ENCODE results near the gene TUBB2B. TPM values are rescaled to one million over a fixed set of nuclear protein-coding genes. Genes with fewer than 3 reads are reported as not detected.

The TUBB2B gene
- total and polyA plus RNA-seq, 9 of the 15 experiments (the other 6 are each of a cell fraction or from before 2014, with no cell fraction given): 0.11 to 9.7 (median 4.6) TPM

DNA sequence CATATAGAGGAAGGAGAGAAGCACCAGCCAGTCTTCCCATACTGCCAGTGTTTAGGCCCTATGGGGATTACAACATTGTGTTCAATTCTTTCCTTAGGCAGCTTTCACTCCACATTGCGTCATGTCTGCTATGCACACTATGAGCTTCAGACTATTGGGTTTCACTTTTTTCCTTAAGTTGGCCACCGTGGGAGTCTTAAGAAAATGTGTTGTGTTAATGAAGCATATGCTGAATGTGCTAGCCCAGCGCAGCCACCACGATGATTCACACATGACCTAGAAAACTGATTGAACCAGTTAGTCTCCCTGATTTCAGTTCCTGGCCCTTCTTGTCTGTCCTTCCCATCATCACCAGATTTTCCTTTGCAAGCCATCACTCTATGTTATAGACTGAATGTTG is 21.5 kb downstream of the TUBB2B start:
- Histone ChIP-seq H3K36me3 (ENCODE audit: control insufficient read depth, insufficient read depth, low read length) (no peaks in the 10 kb centered on the region), H4K20me1 (replicated peaks; ENCODE audit: control insufficient read depth, insufficient read depth, low read length) (no peaks in the 10 kb centered on the region), H3K27ac (ENCODE audit: extremely low read depth, low read depth, low read length) (no peak overlapping the region), H3K79me2 (ENCODE audit: control insufficient read depth, insufficient read depth, low read length) (no peaks in the 10 kb centered on the region), H3K9me3 (replicated peaks; ENCODE audit: control insufficient read depth, insufficient read depth, low read depth, low read length) (peaks cover 2% of the 10 kb centered on the region; the same call in 1 of the 2 replicates), H3K4me2 (ENCODE audit: insufficient read depth, low read length) (no peak overlapping the region), H3K27me3 (ENCODE audit: control insufficient read depth in 2 of 2, insufficient read depth in 2 of 2, low read length in 2 of 2) (no peaks in the 10 kb centered on the region), H3K4me1 (replicated peaks in 1 of 2; ENCODE audit: control insufficient read depth in 2 of 2, insufficient read depth in 2 of 2, low read length in 2 of 2) (peaks cover 33 to 34% of the 10 kb centered on the region in 2 experiments), H3K9ac (ENCODE audit: insufficient read depth in 1 of 2, low read depth in 2 of 2, low read length in 2 of 2) (no peak overlapping the region), H2AFZ (ENCODE audit: low read depth, low read length) (no peak overlapping the region; the same call in 1 of the 2 replicates), H3K9me1 (ENCODE audit: control insufficient read depth, insufficient read depth, low read length) (no peaks in the 10 kb centered on the region), H3K4me3 (no peak overlapping the region)
- POLR2A ChIA-PET: no interaction called here
- no TSS peak for BruUV-seq (replicated peaks)
- CTCF ChIA-PET (ENCODE audit: low intra/inter-chr PET ratio): no interaction called here
- FAIRE-seq: no peak
- intact Hi-C loops (cut with micrococcal nuclease) (loop anchor here (5.0 kb wide), 2 partner anchors 46 to 139 kb away; partner anchors contain the start of gene RIPK1), in situ Hi-C loops (cut with MboI) (no loop called here)
- peak in 1 of 4 experiments; percentile 27 for DNase-seq (ENCODE audit: extremely low read depth in 1 of 4, low spot score in 3 of 4)
- ATAC-seq: no peak
- 38% methylated on average over 4 of the region's 4 CpGs for WGBS (ENCODE audit: insufficient coverage, low coverage, missing lambda C conversion rate)
- TF ChIP-seq HDAC1 (IDR thresholded peaks at IDR 0.05) (peak in 1 of 2 experiments; percentile 40; a peak in 1 of 4 replicates), KDM1A (IDR thresholded peaks at IDR 0.05) (peak; percentile 86 to 88), DPF2 (IDR thresholded peaks at IDR 0.05) (no peak), CEBPB (tag; IDR thresholded peaks at IDR 0.05) (peak; percentile 81), CBX3 (IDR thresholded peaks at IDR 0.05; ENCODE audit: borderline replicate concordance in 1 of 2, low read length in 2 of 2) (peak in 1 of 2 experiments; percentile 15; a peak in 1 of 3 replicates), RCOR1 (IDR thresholded peaks at IDR 0.05; ENCODE audit: borderline replicate concordance in 1 of 2, low read depth in 2 of 2, low read length in 2 of 2) (peak in 1 of 2 experiments; percentile 31; a peak in 1 of 4 replicates), ZNF76 (CRISPR knock-in tag; IDR thresholded peaks at IDR 0.05; ENCODE audit: borderline replicate concordance) (no peak), KLF16 (IDR thresholded peaks at IDR 0.05) (no peak)
- TF ChIP-seq, protein P1, sequence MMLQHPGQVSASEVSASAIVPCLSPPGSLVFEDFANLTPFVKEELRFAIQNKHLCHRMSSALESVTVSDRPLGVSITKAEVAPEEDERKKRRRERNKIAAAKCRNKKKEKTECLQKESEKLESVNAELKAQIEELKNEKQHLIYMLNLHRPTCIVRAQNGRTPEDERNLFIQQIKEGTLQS (IDR thresholded peaks at IDR 0.05): peak; percentile 30
- TF ChIP-seq, protein P1 (CRISPR knock-in tag; conservative IDR thresholded peaks at IDR 0.05): no peak
- TF ChIP-seq, protein P2, sequence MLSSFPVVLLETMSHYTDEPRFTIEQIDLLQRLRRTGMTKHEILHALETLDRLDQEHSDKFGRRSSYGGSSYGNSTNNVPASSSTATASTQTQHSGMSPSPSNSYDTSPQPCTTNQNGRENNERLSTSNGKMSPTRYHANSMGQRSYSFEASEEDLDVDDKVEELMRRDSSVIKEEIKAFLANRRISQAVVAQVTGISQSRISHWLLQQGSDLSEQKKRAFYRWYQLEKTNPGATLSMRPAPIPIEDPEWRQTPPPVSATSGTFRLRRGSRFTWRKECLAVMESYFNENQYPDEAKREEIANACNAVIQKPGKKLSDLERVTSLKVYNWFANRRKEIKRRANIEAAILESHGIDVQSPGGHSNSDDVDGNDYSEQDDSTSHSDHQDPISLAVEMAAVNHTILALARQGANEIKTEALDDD (IDR thresholded peaks at IDR 0.05): 0 out of 2 replicates have a peak, but pooled peaks have one; percentile 28
- TF ChIP-seq, protein P3, sequence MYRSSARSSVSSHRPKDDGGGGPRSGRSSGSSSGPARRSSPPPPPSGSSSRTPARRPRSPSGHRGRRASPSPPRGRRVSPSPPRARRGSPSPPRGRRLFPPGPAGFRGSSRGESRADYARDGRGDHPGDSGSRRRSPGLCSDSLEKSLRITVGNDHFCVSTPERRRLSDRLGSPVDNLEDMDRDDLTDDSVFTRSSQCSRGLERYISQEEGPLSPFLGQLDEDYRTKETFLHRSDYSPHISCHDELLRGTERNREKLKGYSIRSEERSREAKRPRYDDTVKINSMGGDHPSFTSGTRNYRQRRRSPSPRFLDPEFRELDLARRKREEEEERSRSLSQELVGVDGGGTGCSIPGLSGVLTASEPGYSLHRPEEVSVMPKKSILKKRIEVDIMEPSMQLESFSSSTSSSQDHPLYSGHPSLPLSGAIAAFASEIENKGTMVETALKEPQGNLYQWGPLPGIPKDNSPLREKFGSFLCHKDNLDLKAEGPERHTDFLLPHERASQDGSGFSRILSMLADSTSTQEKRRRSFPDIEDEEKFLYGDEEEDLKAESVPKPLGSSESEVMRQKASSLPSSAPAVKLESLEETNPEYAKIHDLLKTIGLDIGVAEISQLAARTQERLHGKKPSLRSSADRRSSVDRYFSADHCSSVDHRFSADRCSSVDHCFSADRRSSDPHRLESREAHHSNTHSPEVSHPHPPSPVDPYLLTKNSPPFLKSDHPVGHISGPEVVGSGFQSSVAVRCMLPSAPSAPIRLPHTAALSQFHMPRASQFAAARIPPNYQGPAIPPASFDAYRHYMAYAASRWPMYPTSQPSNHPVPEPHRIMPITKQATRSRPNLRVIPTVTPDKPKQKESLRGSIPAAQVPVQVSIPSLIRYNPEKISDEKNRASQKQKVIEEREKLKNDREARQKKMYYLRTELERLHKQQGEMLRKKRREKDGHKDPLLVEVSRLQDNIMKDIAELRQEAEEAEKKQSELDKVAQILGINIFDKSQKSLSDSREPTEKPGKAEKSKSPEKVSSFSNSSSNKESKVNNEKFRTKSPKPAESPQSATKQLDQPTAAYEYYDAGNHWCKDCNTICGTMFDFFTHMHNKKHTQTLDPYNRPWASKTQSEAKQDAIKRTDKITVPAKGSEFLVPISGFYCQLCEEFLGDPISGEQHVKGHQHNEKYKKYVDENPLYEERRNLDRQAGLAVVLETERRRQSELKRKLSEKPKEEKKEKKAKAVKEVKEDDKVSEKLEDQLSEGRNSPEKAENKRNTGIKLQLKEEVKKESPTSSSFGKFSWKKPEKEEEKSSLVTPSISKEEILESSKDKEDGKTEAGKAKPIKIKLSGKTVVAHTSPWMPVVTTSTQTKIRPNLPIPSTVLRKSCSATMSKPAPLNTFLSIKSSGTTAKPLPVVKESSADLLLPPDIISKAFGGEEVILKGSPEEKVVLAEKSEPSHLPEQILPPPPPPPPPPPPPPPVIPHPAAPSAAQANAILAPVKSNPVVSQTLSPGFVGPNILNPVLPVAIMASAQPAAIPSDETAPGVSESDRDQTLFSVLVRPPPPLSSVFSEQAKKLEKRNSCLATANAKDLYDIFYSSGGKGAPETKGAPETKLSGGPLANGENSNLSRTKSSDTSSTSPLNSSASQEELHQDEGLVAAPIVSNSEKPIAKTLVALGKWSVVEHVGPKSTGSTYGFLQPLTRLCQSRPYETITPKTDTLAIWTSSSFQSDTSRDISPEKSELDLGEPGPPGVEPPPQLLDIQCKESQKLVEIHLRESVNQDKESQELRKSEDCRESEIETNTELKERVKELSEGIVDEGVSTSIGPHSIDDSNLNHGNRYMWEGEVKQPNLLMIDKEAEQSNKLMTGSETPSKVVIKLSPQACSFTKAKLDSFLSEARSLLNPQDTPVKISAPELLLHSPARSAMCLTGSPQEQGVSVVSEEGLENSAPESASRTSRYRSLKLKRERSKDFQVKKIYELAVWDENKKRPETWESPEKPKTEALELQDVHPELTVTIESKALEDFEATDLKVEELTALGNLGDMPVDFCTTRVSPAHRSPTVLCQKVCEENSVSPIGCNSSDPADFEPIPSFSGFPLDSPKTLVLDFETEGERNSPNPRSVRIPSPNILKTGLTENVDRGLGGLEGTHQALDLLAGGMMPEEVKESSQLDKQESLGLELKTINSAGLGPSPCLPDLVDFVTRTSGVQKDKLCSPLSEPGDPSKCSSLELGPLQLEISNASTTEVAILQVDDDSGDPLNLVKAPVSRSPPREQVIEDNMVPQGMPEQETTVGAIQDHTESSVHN (IDR thresholded peaks at IDR 0.05; ENCODE audit: borderline replicate concordance in 1 of 2, low read depth in 1 of 2): no peak
